Measurements from ENCODE around the gene TACR1.

The TACR1 gene

GRCh38 chr2:75007061-75007460 lies 192.3 kb downstream of the TACR1 start:
- Histone ChIP-seq H3K4me3 (no peak overlapping the region), H3K27ac (no peak overlapping the region)
- DNase-seq (ENCODE audit: low spot score) = no peak
- no peak for TF ChIP-seq CTCF (IDR thresholded peaks at IDR 0.05)

- no peak for DNase-seq (ENCODE audit: low spot score)
- TF ChIP-seq CTCF (IDR thresholded peaks at IDR 0.05) = no peak
- no peak overlapping the region for H3K4me3 ChIP-seq
- H3K27ac ChIP-seq = no peak overlapping the region
Measured at GRCh38 chr2:75006041-75006440, 193.3 kb downstream of the TACR1 start.

- Histone ChIP-seq H3K27ac (no peak overlapping the region), H3K4me3 (no peak overlapping the region)
- DNase-seq (ENCODE audit: low spot score) = no peak
- TF ChIP-seq CTCF (IDR thresholded peaks at IDR 0.05) = no peak
Measured at GRCh38 chr2:75003773-75004172, 195.5 kb downstream of the TACR1 start.

GRCh38 chr2:75003276-75003675 lies 196.0 kb downstream of the TACR1 start:
- DNase-seq (ENCODE audit: low spot score) = no peak
- no peak overlapping the region for H3K4me3 ChIP-seq
- H3K27ac ChIP-seq = no peak overlapping the region
- TF ChIP-seq CTCF (IDR thresholded peaks at IDR 0.05) = no peak

- H3K4me3 ChIP-seq = no peak overlapping the region
- TF ChIP-seq CTCF (IDR thresholded peaks at IDR 0.05) = no peak
- DNase-seq (ENCODE audit: low spot score) = no peak
- no peak overlapping the region for H3K27ac ChIP-seq
Measured at GRCh38 chr2:75002007-75002406, 197.3 kb downstream of the TACR1 start.

- Histone ChIP-seq H3K27ac (no peak overlapping the region), H3K4me3 (no peak overlapping the region)
- TF ChIP-seq CTCF (IDR thresholded peaks at IDR 0.05) = no peak
- no peak for DNase-seq (ENCODE audit: low spot score)
Measured at GRCh38 chr2:74999468-74999867, 199.9 kb downstream of the TACR1 start.
